ENCODE results near the gene FANCL.
"Not testable (repeated sequence)": the region's sequence is repeated elsewhere in the genome, so short reads cannot be mapped to it uniquely, and the experiment has no call there.

The FANCL gene

DNA sequence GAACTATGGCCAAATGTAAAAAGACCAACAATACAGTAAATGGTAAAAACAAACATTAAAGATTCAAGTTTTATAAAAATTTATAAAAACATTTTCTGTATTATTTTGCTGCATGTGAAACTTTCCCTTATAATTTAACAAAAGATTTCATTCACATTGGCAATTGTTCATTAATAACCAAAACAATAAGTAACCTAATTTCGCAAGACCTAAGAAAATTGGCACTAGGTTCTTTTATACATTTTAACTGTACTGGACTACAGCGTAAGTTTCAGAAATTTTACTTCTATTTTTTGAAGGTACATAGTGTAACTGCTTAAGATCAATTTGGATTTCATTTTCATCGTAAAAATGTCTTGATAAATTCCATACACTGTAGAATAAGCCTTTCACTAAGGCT lies 77.2 kb downstream of the FANCL start:
- no peak for DNase-seq (ENCODE audit: low read depth)
- no peak overlapping the region for H3K4me3 ChIP-seq (ENCODE audit: control insufficient read depth, low read depth, low read length)
- no peak for TF ChIP-seq CTCF (IDR thresholded peaks at IDR 0.05; ENCODE audit: control insufficient read depth, insufficient read depth, low read depth, low read length, missing control alignments)

DNA sequence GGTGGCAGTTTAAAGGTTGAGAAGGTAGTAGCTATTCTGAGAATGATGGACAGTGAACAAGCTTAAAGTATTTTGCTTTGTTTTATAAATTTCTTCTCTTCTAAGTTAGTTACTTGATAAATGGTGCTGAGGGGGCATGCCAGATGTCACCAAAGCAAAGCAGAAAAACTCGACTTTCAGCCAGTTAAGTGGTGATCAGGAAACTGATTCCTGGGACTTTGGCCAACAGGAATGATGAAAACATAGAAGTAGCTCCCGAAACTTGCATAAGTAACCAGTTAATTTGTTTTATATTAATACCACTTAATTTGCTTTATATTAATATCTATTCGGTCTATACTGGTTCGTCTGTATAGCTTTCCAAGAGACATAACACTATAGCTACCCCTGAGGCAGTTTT lies 82.6 kb downstream of the FANCL start:
- DNase-seq (ENCODE audit: low read depth): no peak
- TF ChIP-seq CTCF (IDR thresholded peaks at IDR 0.05; ENCODE audit: control insufficient read depth, insufficient read depth, low read depth, low read length, missing control alignments): no peak
- H3K4me3 ChIP-seq (ENCODE audit: control insufficient read depth, low read depth, low read length): no peak overlapping the region

- no peak for DNase-seq (ENCODE audit: low read depth)
- no peak for TF ChIP-seq CTCF (IDR thresholded peaks at IDR 0.05; ENCODE audit: control insufficient read depth, insufficient read depth, low read depth, low read length, missing control alignments)
- H3K4me3 ChIP-seq (ENCODE audit: control insufficient read depth, low read depth, low read length): no peak overlapping the region
Observed at GRCh38 chr2:58157754-58158153, 83.4 kb downstream of the FANCL start.

DNA sequence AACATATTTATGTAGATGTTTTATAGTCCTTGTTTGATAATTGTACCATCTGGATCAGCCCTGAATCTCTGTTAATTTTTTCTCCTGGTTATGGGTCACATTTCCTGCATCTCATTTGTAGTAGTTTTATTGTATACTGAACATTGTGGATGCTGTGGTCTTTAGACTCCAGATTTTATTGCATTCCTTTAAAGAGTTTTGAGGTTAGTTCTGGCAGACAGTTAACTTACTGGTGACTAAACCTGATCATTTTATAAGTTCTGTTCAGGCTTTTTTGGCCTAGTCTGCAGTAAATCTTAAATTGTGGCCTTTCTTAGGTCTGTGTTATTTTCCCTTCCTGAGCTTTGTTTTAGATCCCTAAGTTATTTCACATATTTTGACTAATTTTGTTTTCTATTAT lies 84.3 kb downstream of the FANCL start:
- TF ChIP-seq CTCF (IDR thresholded peaks at IDR 0.05; ENCODE audit: control insufficient read depth, insufficient read depth, low read depth, low read length, missing control alignments): no peak
- DNase-seq (ENCODE audit: low read depth): peak; percentile 83
- H3K4me3 ChIP-seq (ENCODE audit: control insufficient read depth, low read depth, low read length): no peak overlapping the region

DNA sequence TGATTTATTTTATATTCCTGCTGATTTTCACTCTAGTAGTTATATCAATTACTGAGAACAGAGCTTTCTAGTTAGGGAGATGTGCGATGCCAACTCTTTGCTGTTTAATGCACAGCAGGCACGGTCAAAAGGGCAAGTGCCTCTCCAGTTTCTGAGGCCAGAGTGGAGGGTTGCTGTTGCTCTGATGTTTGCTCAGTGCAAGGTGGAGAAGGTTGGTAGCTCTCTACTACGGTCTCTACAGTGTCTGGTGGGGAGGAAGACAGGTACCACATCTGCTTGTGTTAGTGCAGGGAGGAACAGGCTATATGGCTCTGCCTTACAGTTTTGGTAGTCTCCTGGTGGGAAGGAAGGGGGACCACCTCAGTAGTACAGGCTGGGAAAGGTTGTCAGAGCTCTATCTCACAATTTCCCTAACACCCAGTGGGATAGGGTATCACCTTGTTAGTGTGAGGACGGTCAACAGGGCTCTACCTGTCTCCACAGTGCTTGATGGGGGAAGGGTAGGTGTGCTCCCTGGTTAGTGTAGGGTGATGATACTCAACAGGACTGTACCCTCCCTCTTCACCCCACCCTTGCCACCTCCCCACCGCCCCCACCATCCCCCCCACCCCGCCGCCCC lies 85.9 kb downstream of the FANCL start:
- no peak overlapping the region for H3K4me3 ChIP-seq (ENCODE audit: control insufficient read depth, low read depth, low read length)
- DNase-seq (ENCODE audit: low read depth): no peak
- TF ChIP-seq CTCF (IDR thresholded peaks at IDR 0.05; ENCODE audit: control insufficient read depth, insufficient read depth, low read depth, low read length, missing control alignments): no peak

- no peak for DNase-seq (ENCODE audit: low read depth)
- H3K4me3 ChIP-seq (ENCODE audit: control insufficient read depth, low read depth, low read length): no peak overlapping the region
- no peak for TF ChIP-seq CTCF (IDR thresholded peaks at IDR 0.05; ENCODE audit: control insufficient read depth, insufficient read depth, low read depth, low read length, missing control alignments)
Observed at GRCh38 chr2:58146707-58147106, 94.4 kb downstream of the FANCL start.

DNA sequence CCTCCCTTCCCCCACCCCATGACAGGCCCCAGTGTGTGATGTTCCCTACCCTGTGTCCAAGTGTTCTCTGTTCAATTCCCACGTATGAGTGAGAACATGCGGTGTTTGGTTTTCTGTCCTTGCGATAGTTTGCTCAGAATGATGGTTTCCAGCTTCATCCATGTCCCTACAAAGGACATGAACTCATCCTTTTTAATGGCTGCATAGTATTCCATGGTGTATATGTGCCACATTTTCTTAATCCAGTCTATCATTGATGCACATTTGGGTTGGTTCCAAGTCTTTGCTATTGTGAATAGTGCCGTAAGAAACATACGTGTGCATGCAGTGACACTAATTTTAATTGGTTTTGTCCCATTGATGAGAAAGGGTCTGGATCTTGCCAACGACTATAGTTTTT lies 95.4 kb downstream of the FANCL start:
- H3K4me3 ChIP-seq (ENCODE audit: control insufficient read depth, low read depth, low read length); DNase-seq (ENCODE audit: low read depth): not testable (repeated sequence)
